Right kidney (tissue), 1 donor: Measurements from ENCODE around the gene USP2.

Experiments used
- DNase-seq: peaks from one replicate; pipeline ENCODE4 v3.0.0-alpha.2; 2016

USP2 gene

DNA sequence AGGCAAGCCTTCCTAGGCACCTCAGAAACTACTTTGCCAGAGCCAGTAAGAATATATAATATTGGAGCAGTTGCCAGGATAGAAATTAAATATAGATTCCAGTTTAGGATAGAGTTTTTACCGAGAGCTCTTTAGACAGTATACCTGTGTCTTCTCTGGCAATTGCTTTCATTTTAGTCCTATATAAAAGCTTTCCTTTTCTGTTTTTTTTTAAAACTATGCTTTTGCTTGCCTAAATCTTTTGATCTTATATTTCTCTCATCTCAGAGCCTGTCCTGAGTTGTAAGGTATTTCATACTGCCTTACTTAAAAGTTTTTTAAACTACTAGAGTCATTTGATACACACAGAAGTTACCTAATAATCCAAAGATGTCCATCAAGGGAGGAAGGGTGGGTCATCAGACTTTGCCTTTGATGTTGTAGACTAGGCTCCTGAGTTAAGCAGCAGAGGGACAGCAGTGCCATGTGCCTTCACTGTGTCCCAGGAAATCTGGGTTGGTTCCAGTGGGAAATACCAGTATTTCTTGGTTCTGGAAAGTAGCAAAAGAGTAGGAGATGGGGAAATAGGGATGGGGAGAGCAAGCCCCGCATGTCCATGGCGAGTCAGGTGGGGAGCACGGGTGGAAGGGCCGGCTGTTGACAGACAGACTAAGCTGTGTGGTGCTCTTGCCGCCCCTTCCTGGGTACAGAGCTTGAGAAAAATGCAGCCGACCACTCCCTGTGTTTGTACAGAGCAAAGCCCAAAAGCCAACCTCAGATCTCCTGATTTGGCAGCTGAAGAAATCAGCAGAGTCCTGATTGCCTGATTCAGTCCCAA, 75.7 kb downstream of the USP2 start:
- no peak for DNase-seq
